Endodermal cell (in vitro differentiated cells): ENCODE results near the gene CUX1. TPM values are rescaled to one million over a fixed set of nuclear protein-coding genes. Genes with fewer than 3 reads are reported as not detected.
A peak's percentile ranks its signal among the peaks of the same experiment; 100 is the strongest.

ENCODE experiments used
- DNase-seq: peaks from one replicate; pipeline ENCODE4 v3.0.0-alpha.2; 2017
- H3K27ac ChIP-seq: 2 replicates; pipeline ENCODE4 v1.5.1; 2013; ENCODE audit warnings: mild to moderate bottlenecking, low read depth, low read length, moderate library complexity
- H3K27me3 ChIP-seq: 2 replicates; pipeline ENCODE4 v1.6.1; 2013; ENCODE audit warnings: mild to moderate bottlenecking, low read length, moderate library complexity; ENCODE audit not compliant: insufficient read depth, control insufficient read depth, poor library complexity, severe bottlenecking
- H3K36me3 ChIP-seq: 2 replicates; pipeline ENCODE4 v1.7.0; 2013; ENCODE audit warnings: mild to moderate bottlenecking, low read length, moderate library complexity; ENCODE audit not compliant: control insufficient read depth, insufficient read depth
- H3K4me1 ChIP-seq: one replicate; pipeline ENCODE4 v1.7.0; 2013; ENCODE audit warnings: low read length; ENCODE audit not compliant: control insufficient read depth, insufficient read depth
- H3K4me3 ChIP-seq: 2 replicates; pipeline ENCODE4 v1.5.1; 2013; ENCODE audit warnings: mild to moderate bottlenecking, low read length, moderate library complexity
- H3K9ac ChIP-seq: 2 replicates; pipeline ENCODE4 v1.6.1; 2013; ENCODE audit warnings: mild to moderate bottlenecking, low read length, moderate library complexity; ENCODE audit not compliant: poor library complexity, severe bottlenecking; ENCODE audit errors: extremely low read depth
- H3K9me3 ChIP-seq: 2 replicates; pipeline ENCODE4 v1.6.1; 2013; ENCODE audit warnings: mild to moderate bottlenecking, low read length, moderate library complexity; ENCODE audit not compliant: control insufficient read depth
- H3K27ac Mint-ChIP-seq: 2 replicates; pipeline ENCODE4 v1.8.0; 2020; ENCODE audit warnings: mixed read lengths
- H3K27me3 Mint-ChIP-seq: 2 replicates; pipeline ENCODE4 v1.8.0; 2021; ENCODE audit warnings: mild to moderate bottlenecking, mixed read lengths; ENCODE audit not compliant: insufficient read depth
- H3K36me3 Mint-ChIP-seq: 2 replicates; pipeline ENCODE4 v1.8.0; 2020; ENCODE audit warnings: low read depth, mixed read lengths
- H3K4me1 Mint-ChIP-seq: 2 replicates; pipeline ENCODE4 v1.8.0; 2020; ENCODE audit warnings: mixed read lengths
- H3K4me3 Mint-ChIP-seq: 2 replicates; pipeline ENCODE4 v1.8.0; 2020; ENCODE audit warnings: mild to moderate bottlenecking, moderate library complexity, mixed read lengths
- H3K9me3 Mint-ChIP-seq: 2 replicates; pipeline ENCODE4 v1.8.0; 2020; ENCODE audit warnings: mild to moderate bottlenecking, mixed read lengths
- WGBS, 2 experiments: methylation state at CpG; one replicate each; pipeline versions ENCODE4 v1.1.5 to v1.1.7; 2013; ENCODE audit warnings: missing lambda C conversion rate in 2 of 2, mixed read lengths in 1 of 2; ENCODE audit not compliant: insufficient coverage in 1 of 2, insufficient read length in 1 of 2; 5-methylcytosine and 5-hydroxymethylcytosine counted together
- total RNA-seq, 2 donors: library from RNA; stranded (reverse); fragmentation: NEBNext Ultra II Directional in 1 of 2; extraction: Animal tissue kit (Norgen Biotek cat#: 25700) in 1 of 2; gene quantifications; 2 replicates in 1 of 2; 3 replicates in 1 of 2; pipeline ENCODE4 v1.2.1, GENCODE V29; 2021
- TF ChIP-seq, protein P1 (sequence below): fragments of 200-600 bp; sonication (generic); conservative IDR thresholded peaks from 2 replicates; pipeline ENCODE4 v1.5.0; 2021; ENCODE audit warnings: antibody characterized with exemption, mild to moderate bottlenecking

Gene CUX1
- total RNA-seq, 2 donors from 2014 or later: 85.1 to 108 TPM

- Histone ChIP-seq H3K36me3 (no peaks in the 10 kb centered on the region), H3K27me3 (peaks cover 5% of the 10 kb centered on the region), H3K9me3 (no peaks in the 10 kb centered on the region), H3K4me1 (no peaks in the 10 kb centered on the region), H3K9ac (no peak overlapping the region), H3K4me3 (peak overlapping the region; percentile 81), H3K27ac (no peak overlapping the region)
- H3K4me1 Mint-ChIP-seq: no peaks in the 10 kb centered on the region
- TF ChIP-seq, protein P1, sequence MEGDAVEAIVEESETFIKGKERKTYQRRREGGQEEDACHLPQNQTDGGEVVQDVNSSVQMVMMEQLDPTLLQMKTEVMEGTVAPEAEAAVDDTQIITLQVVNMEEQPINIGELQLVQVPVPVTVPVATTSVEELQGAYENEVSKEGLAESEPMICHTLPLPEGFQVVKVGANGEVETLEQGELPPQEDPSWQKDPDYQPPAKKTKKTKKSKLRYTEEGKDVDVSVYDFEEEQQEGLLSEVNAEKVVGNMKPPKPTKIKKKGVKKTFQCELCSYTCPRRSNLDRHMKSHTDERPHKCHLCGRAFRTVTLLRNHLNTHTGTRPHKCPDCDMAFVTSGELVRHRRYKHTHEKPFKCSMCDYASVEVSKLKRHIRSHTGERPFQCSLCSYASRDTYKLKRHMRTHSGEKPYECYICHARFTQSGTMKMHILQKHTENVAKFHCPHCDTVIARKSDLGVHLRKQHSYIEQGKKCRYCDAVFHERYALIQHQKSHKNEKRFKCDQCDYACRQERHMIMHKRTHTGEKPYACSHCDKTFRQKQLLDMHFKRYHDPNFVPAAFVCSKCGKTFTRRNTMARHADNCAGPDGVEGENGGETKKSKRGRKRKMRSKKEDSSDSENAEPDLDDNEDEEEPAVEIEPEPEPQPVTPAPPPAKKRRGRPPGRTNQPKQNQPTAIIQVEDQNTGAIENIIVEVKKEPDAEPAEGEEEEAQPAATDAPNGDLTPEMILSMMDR: no peak
- peak overlapping the region; percentile 54 for H3K4me3 Mint-ChIP-seq
- no peaks in the 10 kb centered on the region for H3K9me3 Mint-ChIP-seq
- DNase-seq: peak; percentile 72
- H3K27ac Mint-ChIP-seq: no peak overlapping the region
- peaks cover 22% of the 10 kb centered on the region for H3K27me3 Mint-ChIP-seq
- 0 to 32% methylated on average over 1 to 5 of the region's 5 CpGs for WGBS, 2 experiments
- no peaks in the 10 kb centered on the region for H3K36me3 Mint-ChIP-seq
Observed at GRCh38 chr7:102287981-102288278, 470.5 kb downstream of the CUX1 start.

GRCh38 chr7:102288285-102288930 lies 471.0 kb downstream of the CUX1 start:
- TF ChIP-seq, protein P1: peak; percentile 31
- Mint-ChIP-seq H3K4me1 (peaks cover 2% of the 10 kb centered on the region), H3K27me3 (peaks cover 22% of the 10 kb centered on the region), H3K9me3 (no peaks in the 10 kb centered on the region), H3K27ac (no peak overlapping the region), H3K36me3 (no peaks in the 10 kb centered on the region), H3K4me3 (peak overlapping the region; percentile 54)
- Histone ChIP-seq H3K9me3 (no peaks in the 10 kb centered on the region), H3K27me3 (peaks cover 5% of the 10 kb centered on the region), H3K36me3 (no peaks in the 10 kb centered on the region), H3K4me3 (peak overlapping the region; percentile 81), H3K27ac (no peak overlapping the region), H3K9ac (no peak overlapping the region), H3K4me1 (peaks cover 2% of the 10 kb centered on the region)
- DNase-seq: peak; percentile 53
- WGBS, 2 experiments: 80 to 83% methylated on average over 1 to 10 of the region's 10 CpGs

- Mint-ChIP-seq H3K27me3 (peaks cover 24% of the 10 kb centered on the region), H3K36me3 (no peaks in the 10 kb centered on the region), H3K4me1 (peaks cover 6% of the 10 kb centered on the region), H3K27ac (no peak overlapping the region), H3K9me3 (no peaks in the 10 kb centered on the region), H3K4me3 (no peak overlapping the region)
- DNase-seq: no peak
- Histone ChIP-seq H3K36me3 (no peaks in the 10 kb centered on the region), H3K4me1 (peaks cover 4% of the 10 kb centered on the region), H3K4me3 (no peak overlapping the region), H3K27me3 (peaks cover 5% of the 10 kb centered on the region), H3K9ac (no peak overlapping the region), H3K27ac (no peak overlapping the region), H3K9me3 (no peaks in the 10 kb centered on the region)
- TF ChIP-seq, protein P1: no peak
- 83 to 93% methylated on average over 2 to 9 of the region's 9 CpGs for WGBS, 2 experiments
Observed at GRCh38 chr7:102289057-102289456, 471.6 kb downstream of the CUX1 start.
